ENCODE data around the gene ADAM12. TPM values are rescaled to one million over a fixed set of nuclear protein-coding genes. Genes with fewer than 3 reads are reported as not detected.
A peak's percentile ranks its signal among the peaks of the same experiment; 100 is the strongest.
"Not testable (repeated sequence)": the region's sequence is repeated elsewhere in the genome, so short reads cannot be mapped to it uniquely, and the experiment has no call there.

ADAM12 gene
- polyA plus RNA-seq, 3 donors: 19.7 to 23.0 (median 22.8) TPM

DNA sequence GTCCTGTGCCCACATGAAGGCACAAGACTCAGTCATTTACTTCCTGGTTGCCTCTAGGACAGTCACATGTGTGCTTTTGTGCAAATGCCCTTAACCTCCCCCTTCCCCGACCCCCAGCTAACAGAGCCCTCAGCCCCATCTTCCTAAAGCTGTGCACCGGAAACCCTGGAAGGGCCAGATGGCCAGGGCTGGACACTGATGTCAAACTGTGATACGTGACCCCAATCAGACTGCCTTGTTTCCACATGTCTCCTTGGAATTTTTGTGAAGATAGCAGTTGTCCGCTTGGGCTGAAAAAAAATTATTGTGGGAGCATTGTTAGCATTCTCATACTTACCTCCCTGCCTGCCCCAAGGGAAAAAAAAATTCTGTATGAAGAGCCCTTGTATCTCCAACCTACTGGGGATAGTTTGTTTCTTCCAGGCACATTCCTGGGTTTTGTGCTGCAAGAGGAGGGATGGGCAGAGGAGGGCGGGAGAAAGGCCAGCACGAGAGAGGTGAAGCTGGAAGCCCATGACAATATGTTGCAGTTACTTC, 17.0 kb upstream of the ADAM12 start:
- no peak for DNase-seq

DNA sequence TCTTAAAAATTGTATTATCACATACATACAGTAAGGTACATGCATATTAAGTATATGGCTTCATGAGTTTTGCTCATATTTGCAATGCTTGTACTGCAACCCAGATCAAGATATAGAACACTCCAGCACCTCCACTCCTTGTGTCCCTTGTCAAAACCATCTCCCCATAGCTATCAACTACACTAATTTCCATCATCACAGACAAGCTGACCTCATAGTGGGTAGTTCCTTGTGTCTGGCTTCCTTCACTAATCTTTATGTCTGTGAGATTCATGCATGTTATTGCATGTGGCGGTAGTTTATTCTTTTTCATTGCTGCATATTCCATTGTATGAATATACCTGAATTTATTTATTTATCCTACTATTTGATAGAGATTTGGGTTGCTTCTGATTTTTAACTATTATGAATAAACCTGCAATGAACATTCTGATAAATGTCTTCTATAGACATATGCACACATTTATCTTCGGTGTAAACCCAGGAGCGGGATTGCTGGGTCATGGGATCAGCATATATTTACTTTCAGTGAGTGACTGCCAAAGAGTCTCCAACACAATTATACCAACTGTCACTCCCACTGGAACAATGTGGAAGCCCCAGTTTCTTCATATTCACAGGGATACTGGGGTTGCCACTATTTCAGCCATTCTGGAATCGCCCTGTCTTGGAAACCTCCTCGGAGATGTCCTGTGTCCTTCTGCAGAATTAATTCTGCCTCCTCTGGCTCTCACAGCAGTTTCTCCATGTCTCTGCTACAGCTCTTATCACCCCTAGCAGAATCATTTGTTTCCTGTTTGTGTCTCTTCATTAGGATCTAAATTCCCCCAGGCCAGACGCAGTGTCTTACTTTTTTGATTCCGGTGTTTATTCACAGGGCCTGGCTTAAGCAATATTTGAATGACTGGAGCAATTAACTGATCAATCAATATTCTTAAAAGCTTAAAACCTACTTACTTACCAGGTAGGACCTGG, 14.7 kb upstream of the ADAM12 start:
- no peak for DNase-seq

DNA sequence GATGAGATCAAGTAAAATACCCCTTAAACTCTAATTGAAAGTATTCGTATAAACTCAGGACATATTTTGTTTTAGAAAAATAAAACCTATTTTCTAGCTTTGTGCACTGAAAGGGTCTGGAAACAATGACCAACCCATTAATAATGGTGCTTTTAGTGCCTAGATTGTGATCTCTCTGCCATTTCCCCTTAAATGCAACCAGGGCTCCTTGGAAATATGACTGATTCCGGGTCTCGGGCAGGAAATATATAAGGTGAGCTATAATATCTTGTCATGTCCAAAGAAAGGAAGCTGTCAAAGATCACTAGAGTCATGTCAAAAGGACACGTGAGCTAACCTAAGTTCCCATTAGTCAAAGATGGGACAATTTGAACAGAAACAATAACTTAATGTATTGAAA, 12.4 kb upstream of the ADAM12 start:
- DNase-seq: no peak

DNA sequence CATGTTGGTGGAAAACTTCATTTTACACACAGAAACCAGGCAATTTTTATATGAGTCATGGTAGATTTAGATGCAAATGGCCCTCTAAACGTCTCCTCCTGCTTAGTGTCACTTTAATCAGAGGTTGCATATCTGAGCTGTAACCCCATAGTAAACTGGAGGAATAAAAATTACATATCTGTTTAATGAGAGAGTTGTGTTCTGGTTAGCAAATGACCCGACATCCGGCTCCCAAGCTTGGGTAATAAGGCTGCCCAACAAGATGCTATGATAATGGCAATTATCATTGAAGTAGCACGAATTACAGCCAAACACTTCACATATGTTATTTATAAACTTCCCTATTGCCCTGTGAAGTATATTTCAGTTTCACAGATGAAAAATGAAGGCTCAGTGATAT, 10.6 kb upstream of the ADAM12 start:
- DNase-seq: no peak

DNA sequence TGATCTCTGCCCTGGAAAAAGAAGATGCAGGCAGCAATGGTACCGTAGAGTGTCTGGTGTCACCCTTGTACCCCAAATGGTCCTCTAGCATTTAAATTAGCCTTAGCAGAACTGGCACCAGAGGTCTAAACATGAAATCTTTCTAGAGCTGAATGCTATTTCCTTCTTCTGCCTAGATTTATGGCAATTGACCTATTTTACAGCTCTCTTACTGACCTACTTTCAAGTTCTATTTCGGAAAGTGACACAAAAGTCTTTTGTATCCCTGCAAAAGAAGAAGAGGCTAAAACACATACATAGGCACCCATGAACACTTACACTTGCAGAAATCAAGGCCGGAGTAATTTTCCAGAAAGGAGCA, 10.1 kb upstream of the ADAM12 start:
- DNase-seq: no peak

DNA sequence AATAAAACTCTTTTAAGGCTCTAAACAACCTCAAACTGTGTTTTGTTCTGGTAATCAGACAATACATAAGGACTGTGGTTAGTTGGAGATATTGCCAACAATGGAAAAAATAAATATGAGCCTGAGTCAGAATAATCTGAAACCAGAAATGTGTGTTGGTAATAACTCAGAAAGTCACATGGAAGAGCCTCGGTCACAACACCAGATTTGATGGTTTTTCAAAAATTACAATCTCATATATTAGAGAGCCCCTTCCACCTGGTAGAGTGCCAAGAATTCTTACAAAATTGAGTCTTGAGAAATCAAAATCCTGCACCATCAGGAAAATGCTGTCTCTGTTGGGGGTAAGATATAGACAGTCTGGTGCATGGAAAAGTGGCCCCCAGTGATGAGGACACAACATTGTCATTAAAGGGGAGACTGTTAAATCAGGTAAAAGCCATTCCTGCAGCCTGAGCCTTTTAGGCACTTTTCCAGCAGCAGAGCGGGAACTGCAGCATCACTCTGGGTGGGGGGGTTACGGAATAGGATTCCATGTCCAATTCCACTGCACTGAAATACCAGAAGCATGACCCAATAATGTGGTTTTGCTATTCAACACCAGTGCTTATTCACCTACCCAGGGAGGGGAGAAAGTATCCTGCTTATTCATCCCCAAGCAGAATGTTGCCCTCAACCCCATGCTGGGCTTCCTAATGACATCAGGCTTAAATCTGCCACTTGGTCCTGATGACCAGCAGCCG, 9.5 kb upstream of the ADAM12 start:
- DNase-seq: no peak

DNA sequence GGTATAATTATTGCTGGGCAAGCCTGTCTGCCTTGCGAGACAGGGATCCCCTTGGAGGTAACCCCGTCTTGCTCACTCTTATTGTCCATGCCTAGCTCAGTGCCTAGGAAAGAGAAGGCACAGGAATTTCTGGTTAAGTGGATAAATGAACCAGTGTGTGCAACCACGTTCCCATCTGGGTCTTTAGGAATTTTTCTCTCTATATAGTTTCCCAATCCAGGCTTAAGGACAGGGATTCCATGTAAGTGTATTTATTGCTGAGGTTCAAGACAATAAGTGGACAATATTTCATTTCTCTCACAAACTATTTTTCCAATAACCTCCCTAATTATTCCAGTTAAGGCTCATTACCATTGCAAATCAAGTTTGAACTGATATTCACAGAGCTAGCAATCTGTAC, 8.9 kb upstream of the ADAM12 start:
- DNase-seq: no peak

DNA sequence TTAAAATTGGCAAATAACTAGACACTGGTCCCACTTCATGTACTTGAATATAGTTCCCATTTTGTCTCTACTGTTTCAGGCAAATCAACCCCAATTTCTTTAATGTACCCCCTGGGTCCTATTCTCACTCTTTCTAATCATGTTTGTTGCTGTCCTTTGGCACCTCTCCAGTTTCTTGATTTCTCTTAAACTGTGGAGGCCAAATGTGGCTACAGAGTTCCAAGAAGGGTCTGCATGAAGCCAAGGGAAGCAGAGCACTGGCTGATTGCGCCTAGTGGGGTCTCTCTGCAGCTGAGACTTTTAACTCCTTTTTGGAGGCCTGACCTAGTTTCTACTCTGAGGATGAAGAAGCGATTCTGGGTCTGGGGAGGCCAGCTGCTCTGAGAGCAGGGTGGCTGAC, 6.7 kb upstream of the ADAM12 start:
- DNase-seq: no peak

DNA sequence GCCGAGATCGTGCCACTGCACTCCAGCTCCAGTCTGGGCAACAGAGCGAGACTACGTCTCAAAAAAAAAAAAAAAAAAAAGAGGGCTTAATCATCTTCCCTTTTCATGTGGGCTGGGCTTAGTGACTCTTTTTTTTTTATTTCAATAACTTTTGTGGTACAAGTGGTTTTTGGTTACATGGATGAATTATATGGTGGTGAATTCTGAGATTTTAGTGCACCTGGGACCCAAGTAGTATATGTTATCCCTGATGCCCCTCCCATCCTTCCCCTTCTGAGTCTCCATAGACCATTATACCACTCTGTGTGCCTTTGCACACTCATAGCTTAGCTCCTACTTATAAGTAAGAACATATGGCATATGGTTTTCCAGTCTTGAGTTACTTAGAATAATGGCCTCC, 4.8 kb upstream of the ADAM12 start:
- DNase-seq: no peak

DNA sequence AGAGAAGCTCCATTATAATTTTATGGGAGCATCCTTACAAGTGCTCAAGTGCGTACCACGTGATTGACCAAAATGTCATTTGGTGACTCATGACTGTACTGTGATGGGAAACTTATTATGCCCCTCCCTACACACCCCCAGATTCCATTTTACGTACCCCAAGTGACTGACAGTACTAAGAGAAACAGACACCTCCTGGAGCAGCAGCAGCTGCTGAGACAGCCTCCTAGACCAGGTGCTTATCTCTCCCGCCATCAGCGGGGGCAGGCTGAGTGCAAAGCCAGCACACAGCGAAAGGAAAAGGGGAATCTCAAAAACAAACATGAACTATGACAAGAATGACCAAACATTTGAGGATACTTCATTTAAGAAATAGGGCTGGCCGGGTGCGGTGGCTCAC, 4.2 kb upstream of the ADAM12 start:
- DNase-seq: no peak

DNA sequence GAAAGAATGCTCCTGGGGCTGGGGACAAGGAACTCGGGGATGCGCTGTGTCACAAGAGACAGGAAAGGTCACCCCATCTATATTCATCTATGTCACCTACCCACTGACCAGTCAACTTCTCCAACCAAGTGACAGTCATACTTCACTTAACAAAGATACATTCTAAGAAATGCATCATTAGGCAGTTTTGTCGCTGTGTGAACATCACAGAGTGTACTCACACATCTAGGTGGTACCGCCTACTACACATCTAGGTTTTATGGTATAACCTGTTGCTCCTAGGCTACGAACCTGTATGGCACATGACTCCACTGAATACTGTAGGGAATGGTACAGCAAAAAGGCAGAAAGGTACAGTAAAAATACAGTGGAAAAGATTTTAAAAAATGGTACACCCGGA, 3.8 kb upstream of the ADAM12 start:
- DNase-seq: no peak

DNA sequence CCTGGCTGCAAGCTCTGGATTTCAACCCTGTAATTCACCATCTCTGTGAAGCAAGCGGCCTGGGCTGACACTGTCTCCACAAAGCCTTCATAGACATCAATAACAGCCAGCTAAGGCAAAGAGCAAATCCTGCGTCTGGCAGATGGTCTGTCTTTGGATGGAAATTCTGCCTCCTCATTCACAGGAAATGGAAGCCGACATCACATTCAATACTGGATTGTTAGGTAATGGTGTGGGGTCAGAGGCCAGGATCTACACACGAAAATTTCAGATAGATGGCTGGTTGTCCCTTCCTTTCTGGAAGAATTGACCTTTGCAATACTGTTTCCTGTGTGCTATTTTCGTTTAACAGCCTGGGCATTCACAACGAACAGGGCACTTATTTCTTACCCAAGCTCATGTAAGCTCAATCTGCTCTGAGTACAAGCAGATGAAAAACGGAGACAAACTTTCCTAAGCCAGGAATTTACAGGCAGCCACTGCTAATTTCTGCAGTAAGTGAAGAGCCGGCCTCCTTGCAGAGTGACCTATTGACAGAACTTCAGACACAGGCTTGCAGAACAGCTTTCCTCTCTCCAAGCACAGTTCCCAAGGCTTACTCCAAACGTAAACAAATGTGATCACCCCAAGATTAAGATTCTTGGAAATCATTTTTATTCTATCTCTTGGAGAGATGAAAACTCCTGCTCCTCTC, 3.1 kb upstream of the ADAM12 start:
- DNase-seq: no peak

DNA sequence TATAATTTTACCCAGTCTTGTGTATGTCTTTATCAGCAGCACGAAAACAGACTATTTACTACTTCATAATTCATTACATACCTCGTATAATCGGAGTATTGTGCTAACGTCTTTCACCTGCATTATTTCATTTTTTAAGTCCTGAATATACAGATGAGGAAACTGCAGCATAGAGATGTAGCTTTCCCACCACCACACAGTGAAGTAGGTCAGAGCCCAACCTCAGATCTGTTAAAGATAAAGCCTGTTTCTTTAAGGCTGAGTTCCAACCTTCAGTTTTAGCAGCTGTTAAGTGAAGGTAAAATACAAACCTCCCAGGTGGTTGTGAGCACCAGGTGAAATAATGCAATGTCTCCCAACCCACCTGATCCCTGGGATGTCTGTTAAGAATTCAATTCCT, 2.0 kb upstream of the ADAM12 start:
- no peak for DNase-seq

DNA sequence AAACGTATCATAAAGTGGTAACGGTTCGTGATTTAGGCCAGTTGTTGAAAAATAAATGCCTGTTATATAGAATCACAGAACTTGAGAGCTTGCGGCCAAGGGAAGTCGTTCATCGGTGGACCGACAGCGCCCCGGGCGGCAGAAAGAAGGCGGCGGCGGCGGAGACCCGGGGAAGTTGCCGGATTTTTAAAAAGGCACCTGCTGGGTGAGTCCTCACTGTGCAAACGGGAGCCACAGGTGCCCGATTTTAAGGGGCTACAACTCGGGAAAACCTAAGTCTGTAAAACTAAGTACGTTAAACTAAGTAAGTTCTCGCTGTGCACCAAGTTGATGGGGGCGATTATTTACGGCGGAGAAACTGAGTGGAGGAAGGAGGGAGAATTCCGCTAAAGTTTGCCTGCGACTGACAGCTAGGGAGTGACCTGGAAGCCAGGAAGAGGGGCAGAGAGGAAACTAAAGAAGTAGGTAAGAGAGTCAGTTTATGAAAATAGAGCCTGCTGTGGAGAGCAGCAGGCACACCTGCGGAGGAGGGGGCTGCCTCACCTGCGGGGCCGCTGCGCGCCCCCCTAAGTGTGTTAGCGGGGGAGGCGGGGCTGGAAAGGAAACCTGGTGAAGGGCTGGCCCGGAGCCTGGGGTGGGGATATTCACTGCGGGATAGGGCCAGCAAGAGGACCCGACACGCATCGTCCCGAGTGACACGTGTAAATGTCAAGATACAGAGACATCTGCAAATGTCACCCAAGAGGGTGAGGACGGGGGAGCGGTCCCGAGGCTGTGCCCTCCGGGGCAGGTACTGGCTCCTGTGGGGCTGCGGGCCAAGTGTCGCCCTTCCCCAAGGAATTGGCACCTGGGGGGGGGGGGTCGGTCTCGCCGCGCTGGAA, 996 bp downstream of the ADAM12 start:
- peak; percentile 65 for DNase-seq

DNA sequence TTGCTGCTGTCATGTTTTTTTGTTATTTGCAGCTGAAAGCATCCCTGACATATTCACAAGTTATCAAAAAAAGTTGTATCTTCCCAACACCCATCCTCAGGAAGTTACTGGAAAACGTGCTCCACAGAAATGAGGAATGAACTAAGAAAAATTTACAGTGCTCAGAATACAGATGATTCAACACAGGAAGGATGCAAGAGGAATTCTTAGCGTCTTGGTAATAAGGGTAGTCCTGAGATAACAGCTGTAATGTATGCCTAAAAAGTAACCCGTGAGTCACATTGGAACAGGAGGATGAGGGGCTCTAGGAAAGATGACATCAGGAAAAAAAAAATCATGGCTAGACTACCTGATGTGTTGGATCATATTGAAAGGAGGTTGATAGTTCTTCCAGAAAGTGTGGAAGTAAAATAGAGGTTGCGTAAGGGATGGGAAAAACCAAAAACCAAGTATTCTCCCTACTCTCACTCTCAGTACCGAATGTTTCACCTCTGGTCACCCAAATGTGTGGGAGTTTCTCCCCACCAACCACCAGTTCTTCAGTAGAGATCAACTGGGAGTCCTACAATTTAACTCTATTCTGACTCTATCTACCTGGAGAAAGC, 3.9 kb downstream of the ADAM12 start:
- no peak for DNase-seq

DNA sequence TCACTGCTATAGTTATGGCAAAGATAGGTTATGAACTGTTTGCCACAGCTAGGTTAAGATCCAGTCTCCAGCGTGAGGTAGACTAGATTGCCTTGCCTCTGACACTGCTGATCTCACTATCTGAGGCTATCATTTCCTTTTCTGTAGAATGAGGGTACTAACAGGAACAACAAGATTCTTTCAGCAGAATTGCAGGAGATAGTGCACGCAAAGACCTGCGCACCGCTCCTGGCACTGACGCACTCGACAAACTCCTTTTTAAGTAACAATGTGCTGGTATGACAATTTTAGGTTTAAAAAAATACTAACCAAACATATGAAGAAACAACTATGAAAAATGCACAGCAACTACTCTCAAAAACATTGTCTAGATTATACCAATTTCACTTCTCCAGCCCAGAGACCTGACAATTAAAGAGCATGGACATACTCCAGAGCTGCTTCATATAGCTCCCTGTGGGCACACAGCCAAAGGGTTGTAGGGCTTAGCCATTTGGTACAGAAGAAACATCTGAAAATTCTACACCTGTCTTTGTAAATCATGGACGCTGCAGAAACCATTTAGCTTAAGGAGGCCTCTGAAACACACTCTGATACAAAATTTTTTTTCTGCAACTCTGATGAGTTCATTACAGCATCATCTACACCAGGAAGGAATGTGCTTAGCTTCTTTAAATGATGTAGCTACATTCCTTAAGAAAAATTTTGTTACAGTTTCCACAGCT, 7.8 kb downstream of the ADAM12 start:
- DNase-seq: no peak

DNA sequence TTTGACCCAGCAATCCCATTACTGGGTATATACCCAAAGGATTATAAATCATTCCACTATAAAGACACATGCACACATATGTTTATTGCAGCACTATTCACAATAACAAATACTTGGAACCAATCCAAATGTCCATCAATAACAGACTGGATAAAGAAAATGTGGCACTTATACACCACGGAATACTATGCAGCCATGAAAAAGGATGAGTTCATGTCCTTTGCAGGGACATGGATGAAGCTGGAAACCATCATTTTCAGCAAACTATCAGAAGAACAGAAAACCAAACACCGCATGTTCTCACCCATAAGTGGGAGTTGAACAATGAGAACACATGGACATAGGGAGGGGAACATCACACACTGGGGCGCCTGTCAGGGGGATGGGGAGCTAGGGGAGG, 9.1 kb downstream of the ADAM12 start:
- DNase-seq: not testable (repeated sequence)

DNA sequence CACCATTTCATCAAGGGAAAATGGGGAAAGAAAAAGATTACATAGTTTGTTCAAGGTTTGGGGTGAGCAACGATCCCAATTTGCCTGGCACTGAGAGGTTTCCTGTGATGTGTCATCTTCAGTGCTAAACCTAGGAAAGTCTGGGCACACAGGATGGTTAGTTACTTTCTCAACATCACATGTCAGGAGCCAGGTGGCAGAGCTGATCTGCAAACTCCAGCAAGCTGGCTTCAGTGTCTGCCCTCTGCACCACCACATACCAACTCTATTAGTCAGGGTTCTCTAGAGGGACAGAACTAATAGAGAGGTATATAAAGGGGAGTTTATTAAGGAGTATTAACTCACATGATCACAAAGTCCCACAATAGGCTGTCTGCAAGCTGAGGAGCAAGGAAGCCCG, 11.3 kb downstream of the ADAM12 start:
- no peak for DNase-seq

DNA sequence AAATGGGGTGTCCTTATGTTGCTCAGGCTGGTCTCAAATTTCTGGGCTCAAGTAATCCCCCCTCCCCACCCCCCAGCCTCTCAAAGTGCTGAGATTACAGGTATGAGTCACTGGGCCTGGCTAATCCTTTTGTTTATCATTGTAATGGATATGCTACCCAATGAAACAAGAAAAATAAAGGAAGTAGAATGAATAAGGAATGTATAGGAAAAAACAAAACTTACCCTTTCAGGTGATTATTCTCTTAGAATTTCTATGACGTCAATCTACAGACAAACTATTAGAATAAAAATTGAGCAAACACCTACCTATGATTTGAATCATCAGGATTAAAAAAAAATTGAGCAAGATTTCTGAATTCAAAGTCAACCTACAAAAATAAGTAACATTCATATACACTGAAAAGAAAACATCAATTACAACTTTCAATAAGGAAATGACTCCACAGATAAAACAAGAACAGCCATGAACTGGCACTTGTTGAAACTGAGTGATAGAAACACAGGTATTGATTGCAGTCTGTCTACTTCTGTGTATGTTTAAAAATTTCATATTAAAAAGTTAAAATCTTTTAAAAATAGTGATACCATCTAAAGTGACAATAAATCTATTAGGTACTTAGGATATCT, 12.2 kb downstream of the ADAM12 start:
- DNase-seq: no peak

DNA sequence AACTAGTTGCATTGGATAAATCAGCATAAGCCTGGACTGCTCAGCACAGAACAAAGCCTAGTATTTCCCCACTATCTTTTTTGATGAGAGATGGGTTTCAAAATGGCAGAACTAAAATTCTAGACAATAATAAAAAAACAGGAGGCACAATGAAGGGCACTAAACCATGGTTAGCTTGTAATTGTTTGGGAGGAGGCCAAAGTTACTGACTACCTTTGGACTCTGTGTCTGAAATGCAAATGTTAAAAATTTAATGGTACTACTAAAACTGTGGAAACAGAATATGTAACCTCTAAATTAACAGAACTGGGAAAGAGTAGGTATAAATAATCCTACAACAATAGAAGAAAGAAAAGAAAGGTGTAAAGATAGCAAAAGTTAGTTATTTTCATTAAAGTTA, 13.0 kb downstream of the ADAM12 start:
- no peak for DNase-seq

Measured in renal pelvis (tissue), 4 donors.